ENCODE results near the gene GLB1L. TPM values are rescaled to one million over a fixed set of nuclear protein-coding genes. Genes with fewer than 3 reads are reported as not detected.

Gene GLB1L
- total RNA-seq, 1 experiment from 2014 or later = 6.9 TPM

DNA sequence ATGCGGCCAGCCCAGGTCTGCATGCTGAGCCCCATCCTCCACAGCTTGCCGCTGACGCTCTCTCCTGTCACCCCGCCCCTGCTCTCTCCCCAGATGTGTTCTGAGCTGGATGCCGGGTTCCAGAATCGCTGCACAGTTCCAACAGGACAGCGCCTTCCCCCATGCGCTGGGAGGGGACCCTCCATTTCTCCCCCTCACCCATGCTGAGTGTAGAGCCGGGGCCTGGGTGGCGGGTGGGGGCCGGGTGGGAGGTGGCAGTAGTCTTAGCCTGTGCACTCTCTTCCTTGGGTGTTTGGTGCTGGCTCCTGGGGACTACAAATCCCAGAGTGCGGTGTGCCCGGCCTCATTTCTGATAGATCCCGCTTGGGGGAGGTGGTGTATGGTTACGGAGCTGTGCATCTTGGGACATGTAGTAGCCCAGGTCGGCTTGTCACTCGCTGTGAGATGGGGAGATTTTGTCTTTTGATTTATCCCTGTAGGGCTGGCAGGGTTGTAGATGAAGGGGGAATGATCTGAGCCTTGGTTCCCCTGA, 40.7 kb upstream of the GLB1L start:
- DNase-seq (ENCODE audit: low spot score) = peak; percentile 68
- no peak overlapping the region for H3K4me3 ChIP-seq (ENCODE audit: low read depth, low read length, poor library complexity, severe bottlenecking)
- no peak for TF ChIP-seq CTCF (conservative IDR thresholded peaks at IDR 0.05; ENCODE audit: low read depth, low read length)
- no peak for TF ChIP-seq EZH2 (IDR thresholded peaks at IDR 0.05; ENCODE audit: borderline replicate concordance, low read depth, low read length, poor library complexity, severe bottlenecking)
- intact Hi-C loops (cut with micrococcal nuclease; ENCODE audit: unreplicated experiment) = no loop called here
- peaks cover 2% of the 10 kb centered on the region for H3K36me3 ChIP-seq (ENCODE audit: insufficient read depth, low read length, poor library complexity, severe bottlenecking)
- H3K4me1 ChIP-seq (ENCODE audit: insufficient read depth, low read length, poor library complexity, severe bottlenecking) = peaks cover 7% of the 10 kb centered on the region
- H3K9me3 ChIP-seq (ENCODE audit: low read depth, low read length, poor library complexity, severe bottlenecking) = no peaks in the 10 kb centered on the region
- ChIA-PET CTCF (interaction anchor here (1.3 kb wide), 1 partner anchor 9 kb away, joined by 3 read pairs; no protein-coding TSS in a partner anchor), POLR2A (ENCODE audit: low non-redundant PET) (interaction anchor here (0.6 kb wide), 1 partner anchor 32 kb away, joined by 3 read pairs; no protein-coding TSS in a partner anchor)
- no TSS peak for BruUV-seq (replicated peaks)
- H3K27me3 ChIP-seq (replicated peaks; ENCODE audit: insufficient read depth, low read depth, low read length, poor library complexity) = no peaks in the 10 kb centered on the region
- H3K27ac ChIP-seq (ENCODE audit: low read depth, low read length, poor library complexity, severe bottlenecking) = no peak overlapping the region

GRCh38 chr2:219285373-219285735, 40.1 kb upstream of the GLB1L start:
- no peak overlapping the region for H3K4me3 ChIP-seq (ENCODE audit: low read depth, low read length, poor library complexity, severe bottlenecking)
- POLR2A ChIA-PET (ENCODE audit: low non-redundant PET) = interaction anchor here (0.6 kb wide), 1 partner anchor 18 kb away, joined by 5 read pairs; no protein-coding TSS in a partner anchor
- H3K27me3 ChIP-seq (replicated peaks; ENCODE audit: insufficient read depth, low read depth, low read length, poor library complexity) = no peaks in the 10 kb centered on the region
- no peak overlapping the region for H3K27ac ChIP-seq (ENCODE audit: low read depth, low read length, poor library complexity, severe bottlenecking)
- CTCF ChIA-PET = no interaction called here
- TF ChIP-seq CTCF (conservative IDR thresholded peaks at IDR 0.05; ENCODE audit: low read depth, low read length) (no peak), EZH2 (IDR thresholded peaks at IDR 0.05; ENCODE audit: borderline replicate concordance, low read depth, low read length, poor library complexity, severe bottlenecking) (no peak)
- H3K9me3 ChIP-seq (ENCODE audit: low read depth, low read length, poor library complexity, severe bottlenecking) = no peaks in the 10 kb centered on the region
- BruUV-seq (replicated peaks) = no TSS peak
- peaks cover 2% of the 10 kb centered on the region for H3K36me3 ChIP-seq (ENCODE audit: insufficient read depth, low read length, poor library complexity, severe bottlenecking)
- DNase-seq (ENCODE audit: low spot score) = no peak
- H3K4me1 ChIP-seq (ENCODE audit: insufficient read depth, low read length, poor library complexity, severe bottlenecking) = peaks cover 8% of the 10 kb centered on the region
- intact Hi-C loops (cut with micrococcal nuclease; ENCODE audit: unreplicated experiment) = no loop called here

- TF ChIP-seq CTCF (conservative IDR thresholded peaks at IDR 0.05; ENCODE audit: low read depth, low read length) = no peak
- no peak for DNase-seq (ENCODE audit: low spot score)
- no TSS peak for BruUV-seq (replicated peaks)
- intact Hi-C loops (cut with micrococcal nuclease; ENCODE audit: unreplicated experiment) = no loop called here
- no peak overlapping the region for H3K4me3 ChIP-seq (ENCODE audit: low read depth, low read length, poor library complexity, severe bottlenecking)
- no peak overlapping the region for H3K27ac ChIP-seq (ENCODE audit: low read depth, low read length, poor library complexity, severe bottlenecking)
- peaks cover 2% of the 10 kb centered on the region for H3K36me3 ChIP-seq (ENCODE audit: insufficient read depth, low read length, poor library complexity, severe bottlenecking)
- ChIA-PET POLR2A (ENCODE audit: low non-redundant PET) (interaction anchor here (0.6 kb wide), 1 partner anchor 17 kb away, joined by 5 read pairs; no protein-coding TSS in a partner anchor), CTCF (no interaction called here)
- H3K9me3 ChIP-seq (ENCODE audit: low read depth, low read length, poor library complexity, severe bottlenecking) = no peaks in the 10 kb centered on the region
- peaks cover 11% of the 10 kb centered on the region for H3K4me1 ChIP-seq (ENCODE audit: insufficient read depth, low read length, poor library complexity, severe bottlenecking)
- no peaks in the 10 kb centered on the region for H3K27me3 ChIP-seq (replicated peaks; ENCODE audit: insufficient read depth, low read depth, low read length, poor library complexity)
These were observed 39.5 kb upstream of the GLB1L start for GRCh38 chr2:219284501-219285372.
